Fibroblast of upper back skin (primary cell): Measurements from ENCODE around the gene PLAC8L1.
"Not testable (repeated sequence)": the region's sequence is repeated elsewhere in the genome, so short reads cannot be mapped to it uniquely, and the experiment has no call there.

Experiments
- DNase-seq: peaks from one replicate; pipeline ENCODE4 v3.0.0-alpha.2; 2013

The PLAC8L1 gene

GRCh38 chr5:146105477-146105876, at the start of gene PLAC8L1:
PLAC8L1 (minus strand) TSS chr5:146105577; CDS start chr5:146104311, 1,266 bp downstream.
- DNase-seq, result no peak

GRCh38 chr5:146151970-146152369, 46.6 kb upstream of the PLAC8L1 start:
- no peak for DNase-seq

- peak; percentile 6 for DNase-seq
Observed at GRCh38 chr5:146137967-146138403, 32.6 kb upstream of the PLAC8L1 start.

GRCh38 chr5:146130440-146131045, 25.2 kb upstream of the PLAC8L1 start:
- DNase-seq, result peak; percentile 40

GRCh38 chr5:146126068-146126467, 20.7 kb upstream of the PLAC8L1 start:
- no peak for DNase-seq

- DNase-seq, result no peak
Observed at GRCh38 chr5:146124580-146124979, 19.2 kb upstream of the PLAC8L1 start.

GRCh38 chr5:146121451-146121850, 16.1 kb upstream of the PLAC8L1 start:
- DNase-seq, result not testable (repeated sequence)

GRCh38 chr5:146118322-146118721, 12.9 kb upstream of the PLAC8L1 start:
- DNase-seq, result no peak

- DNase-seq, result not testable (repeated sequence)
Observed at GRCh38 chr5:146117216-146117615, 11.8 kb upstream of the PLAC8L1 start.

GRCh38 chr5:146116361-146116760, 11.0 kb upstream of the PLAC8L1 start:
- no peak for DNase-seq

GRCh38 chr5:146112476-146112875, 7.1 kb upstream of the PLAC8L1 start:
- DNase-seq, result no peak

- DNase-seq, result no peak
Observed at GRCh38 chr5:146111409-146111808, 6.0 kb upstream of the PLAC8L1 start.

- no peak for DNase-seq
Observed at GRCh38 chr5:146109379-146109778, 4.0 kb upstream of the PLAC8L1 start.

- DNase-seq, result not testable (repeated sequence)
Observed at GRCh38 chr5:146108870-146109269, 3.5 kb upstream of the PLAC8L1 start.

GRCh38 chr5:146107901-146108300, 2.5 kb upstream of the PLAC8L1 start:
- DNase-seq, result no peak

- no peak for DNase-seq
Observed at GRCh38 chr5:146103594-146103993, 1.8 kb downstream of the PLAC8L1 start.

- no peak for DNase-seq
Observed at GRCh38 chr5:146101646-146102045, 3.7 kb downstream of the PLAC8L1 start.

GRCh38 chr5:146098047-146098446, 7.3 kb downstream of the PLAC8L1 start:
- no peak for DNase-seq

GRCh38 chr5:146091881-146092280, 13.5 kb downstream of the PLAC8L1 start:
- DNase-seq, result peak; percentile 16

- DNase-seq, result no peak
Observed at GRCh38 chr5:146089287-146089686, 16.1 kb downstream of the PLAC8L1 start.

GRCh38 chr5:146088098-146088497, 17.3 kb downstream of the PLAC8L1 start:
- no peak for DNase-seq

GRCh38 chr5:146084376-146084775, 21.0 kb downstream of the PLAC8L1 start:
- DNase-seq, result no peak

GRCh38 chr5:146082798-146083197, 22.6 kb downstream of the PLAC8L1 start:
- no peak for DNase-seq

- DNase-seq, result peak; percentile 22
Observed at GRCh38 chr5:146081556-146081955, 23.8 kb downstream of the PLAC8L1 start.

GRCh38 chr5:146079695-146080373, 25.5 kb downstream of the PLAC8L1 start:
- peak; percentile 46 for DNase-seq
